KBM-7 (cell line): ENCODE measurements around the gene SORCS2.
"Not testable (repeated sequence)": the region's sequence is repeated elsewhere in the genome, so short reads cannot be mapped to it uniquely, and the experiment has no call there.

Experiments used
- DNase-seq: peaks from one replicate; pipeline ENCODE4 v3.0.0-alpha.2; 2015
- in situ Hi-C: fragments of 300-500 bp; cut with MboI; formaldehyde crosslinking; loops from 2 replicates; pipeline ENCODE4 v1.14.3; 2020; ENCODE audit warnings: low sequenced_read_pairs, low pct_unique_long_range_greater_than_20kb, mixed read lengths

Gene SORCS2

DNA sequence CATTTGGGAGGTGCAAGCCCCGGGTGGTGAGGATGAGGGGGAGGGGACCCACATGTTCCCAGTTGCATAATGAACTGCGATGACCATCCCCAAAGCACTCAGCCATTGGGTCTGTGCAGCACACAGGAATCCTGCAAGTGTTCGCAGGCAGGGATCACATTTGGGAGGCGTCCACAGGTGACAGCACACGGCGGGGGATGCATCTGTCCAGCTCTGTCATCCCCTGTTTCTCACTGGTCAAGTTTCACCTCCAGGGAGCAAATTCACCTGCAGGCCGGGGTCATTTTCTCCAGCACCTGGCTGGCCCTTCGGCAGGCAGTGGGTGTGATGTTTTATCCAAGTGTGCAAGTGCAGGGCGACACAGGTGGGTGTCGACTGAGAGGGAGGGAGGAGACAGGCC is 33.3 kb upstream of the SORCS2 start:
- DNase-seq: no peak
- in situ Hi-C loops: no loop called here

DNA sequence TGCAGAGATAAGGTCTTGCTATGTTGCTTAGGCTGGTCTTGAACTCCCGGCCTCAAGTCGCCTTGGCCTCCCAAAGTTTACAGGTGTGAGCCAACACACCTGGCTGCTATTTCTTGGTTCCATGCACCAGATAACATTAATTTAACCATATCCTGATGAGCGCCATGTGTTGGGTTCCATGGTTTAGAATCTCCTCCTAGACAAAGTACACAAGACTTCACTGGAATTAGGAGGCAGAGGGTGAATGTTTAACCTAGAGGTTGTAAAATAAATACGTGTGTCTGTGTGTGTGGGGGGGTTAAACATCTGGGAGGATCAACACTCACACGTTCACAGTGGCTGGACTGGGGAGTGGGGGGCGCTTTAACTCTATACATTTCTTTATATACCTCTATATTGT is 32.4 kb upstream of the SORCS2 start:
- in situ Hi-C loops: no loop called here
- no peak for DNase-seq

DNA sequence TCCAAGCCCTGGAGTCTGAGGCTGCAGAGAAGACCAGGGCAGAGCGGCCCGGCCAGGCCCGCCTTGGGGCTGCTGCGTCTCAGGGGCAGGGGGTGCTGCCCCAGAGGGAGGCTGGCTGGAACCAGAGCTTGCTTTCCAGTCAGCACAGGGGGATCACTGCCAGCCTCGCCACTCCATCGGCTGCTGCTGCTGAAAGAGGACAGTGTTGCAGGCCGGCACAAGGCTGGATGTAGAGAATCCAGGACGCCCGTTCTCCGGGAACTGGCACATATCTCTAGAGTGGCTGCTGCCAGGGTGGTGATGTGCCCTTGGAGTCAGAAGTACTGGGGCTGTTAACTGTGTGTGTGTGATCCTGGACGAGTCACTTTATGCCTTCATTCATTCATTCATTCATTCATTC is 31.9 kb upstream of the SORCS2 start:
- DNase-seq: no peak
- in situ Hi-C loops: no loop called here

DNA sequence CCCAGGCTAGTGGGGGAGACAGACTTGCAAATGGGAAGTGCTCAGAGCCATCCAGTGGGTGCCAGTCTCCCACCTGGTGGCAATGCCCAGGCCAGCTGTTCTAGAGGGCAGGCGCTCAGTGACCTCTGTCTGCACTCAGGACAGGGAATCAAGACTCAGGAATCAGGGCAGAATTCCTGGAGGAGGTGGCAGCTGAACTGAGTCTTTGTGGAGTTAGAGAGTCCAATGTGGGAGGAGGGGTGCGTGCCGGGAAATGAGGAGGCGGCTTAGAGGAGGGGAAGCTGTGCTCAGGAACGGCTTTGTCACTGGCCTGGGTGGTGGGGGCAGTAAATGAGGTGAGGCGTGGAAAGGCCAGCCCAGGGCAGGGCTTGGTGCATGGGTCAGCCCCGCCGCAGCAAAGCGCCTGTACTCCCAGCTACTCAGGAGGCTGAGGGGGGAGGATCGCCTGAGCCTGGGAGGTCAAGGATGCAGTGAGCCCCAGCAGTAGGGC is 31.3 kb upstream of the SORCS2 start:
- DNase-seq: no peak

DNA sequence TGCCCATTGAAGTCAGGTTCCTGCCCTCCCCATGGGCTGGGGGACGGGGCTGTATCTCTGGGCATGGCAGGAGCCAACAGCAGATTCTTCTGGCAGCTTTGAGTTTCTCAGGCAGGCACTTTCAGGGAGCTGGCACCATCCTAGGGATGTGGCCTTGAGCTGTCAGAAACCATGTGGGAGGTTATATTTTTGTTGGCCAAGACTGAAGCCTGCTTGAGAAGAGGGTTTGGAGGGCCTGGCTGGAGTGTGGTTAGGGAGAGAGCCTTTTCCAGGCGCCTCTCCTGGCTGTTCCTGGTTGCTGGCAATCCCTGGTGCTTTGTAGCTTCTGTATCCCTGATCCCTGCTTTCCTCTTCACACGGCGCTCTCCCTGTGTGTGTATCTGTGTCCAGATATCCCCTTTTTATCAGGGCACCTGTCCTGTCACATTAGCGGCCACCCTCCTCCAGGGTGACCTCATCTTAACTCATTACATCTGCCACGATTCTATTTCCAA is 30.6 kb upstream of the SORCS2 start:
- DNase-seq: no peak
- in situ Hi-C loops: no loop called here

More for the DNA sequence above, 31.3 kb upstream of the SORCS2 start:
- in situ Hi-C loops: no loop called here

DNA sequence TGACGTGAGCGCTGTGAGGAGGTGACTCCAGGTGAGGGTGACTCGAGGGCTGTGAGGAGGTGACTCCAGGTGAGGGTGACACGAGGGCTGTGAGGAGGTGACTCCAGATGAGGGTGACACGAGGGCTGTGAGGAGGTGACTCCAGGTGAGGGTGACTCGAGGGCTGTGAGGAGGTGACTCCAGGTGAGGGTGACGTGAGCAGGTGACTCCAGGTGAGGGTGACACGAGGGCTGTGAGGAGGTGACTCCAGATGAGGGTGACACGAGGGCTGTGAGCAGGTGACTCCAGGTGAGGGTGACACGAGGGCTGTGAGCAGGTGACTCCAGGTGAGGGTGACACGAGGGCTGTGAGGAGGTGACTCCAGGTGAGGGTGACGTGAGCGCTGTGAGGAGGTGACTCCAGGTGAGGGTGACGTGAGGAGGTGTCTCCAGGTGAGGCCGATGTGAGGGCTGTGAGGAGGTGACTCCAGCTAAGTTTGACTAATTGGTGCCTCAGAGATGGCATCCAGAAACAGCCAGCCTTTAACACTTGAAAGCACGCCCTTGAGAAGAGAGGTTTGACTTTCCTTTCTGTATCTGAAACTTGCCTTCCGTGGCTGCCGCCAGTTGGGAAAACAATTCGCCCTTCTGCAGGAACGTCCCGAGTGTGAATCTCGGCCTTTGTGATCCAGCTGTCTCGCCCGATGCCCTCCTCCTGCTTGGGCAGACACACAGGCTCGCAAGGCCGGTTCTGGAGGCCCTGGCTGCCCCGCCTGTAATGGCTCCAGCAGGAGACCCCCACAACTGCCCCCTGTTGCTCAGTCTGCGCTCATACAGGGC is 27.1 kb upstream of the SORCS2 start:
- in situ Hi-C loops, DNase-seq: not testable (repeated sequence)

DNA sequence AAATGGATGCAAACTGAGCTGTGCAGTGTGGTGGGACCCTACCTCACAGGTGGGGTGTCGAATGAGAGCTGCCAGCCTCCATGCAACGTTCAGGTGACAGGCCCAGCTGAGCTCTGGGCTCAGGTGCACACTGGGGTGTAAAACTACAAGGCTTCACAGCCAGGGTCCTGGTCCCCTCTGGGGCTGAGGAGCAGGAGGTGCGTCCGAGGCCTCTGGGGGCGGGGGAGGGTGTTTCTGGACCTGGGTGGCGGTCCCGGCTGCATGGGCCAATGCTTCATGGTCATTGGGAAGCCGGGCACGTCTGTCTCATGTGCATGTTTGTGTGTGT is 26.5 kb upstream of the SORCS2 start:
- in situ Hi-C loops: no loop called here
- no peak for DNase-seq

DNA sequence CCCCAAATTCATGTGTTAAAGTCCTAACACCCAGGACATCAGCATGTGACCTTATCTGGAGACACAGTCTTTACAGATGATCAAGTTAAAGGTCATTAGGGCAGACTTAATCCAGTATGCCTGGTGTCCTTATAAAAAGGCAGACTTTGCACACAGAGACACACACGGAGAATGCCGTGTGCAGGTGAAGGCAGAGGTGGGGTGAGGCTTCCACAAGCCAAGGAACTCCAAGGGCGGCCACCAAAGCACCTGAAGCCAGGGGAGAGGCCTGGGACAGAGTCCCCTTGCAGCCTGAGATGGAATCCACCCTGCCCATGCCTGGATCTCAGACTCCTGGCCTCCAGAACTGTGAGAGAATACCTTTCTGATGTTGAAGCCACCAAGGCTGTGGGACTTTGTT is 26.1 kb upstream of the SORCS2 start:
- no peak for DNase-seq
- in situ Hi-C loops: no loop called here

DNA sequence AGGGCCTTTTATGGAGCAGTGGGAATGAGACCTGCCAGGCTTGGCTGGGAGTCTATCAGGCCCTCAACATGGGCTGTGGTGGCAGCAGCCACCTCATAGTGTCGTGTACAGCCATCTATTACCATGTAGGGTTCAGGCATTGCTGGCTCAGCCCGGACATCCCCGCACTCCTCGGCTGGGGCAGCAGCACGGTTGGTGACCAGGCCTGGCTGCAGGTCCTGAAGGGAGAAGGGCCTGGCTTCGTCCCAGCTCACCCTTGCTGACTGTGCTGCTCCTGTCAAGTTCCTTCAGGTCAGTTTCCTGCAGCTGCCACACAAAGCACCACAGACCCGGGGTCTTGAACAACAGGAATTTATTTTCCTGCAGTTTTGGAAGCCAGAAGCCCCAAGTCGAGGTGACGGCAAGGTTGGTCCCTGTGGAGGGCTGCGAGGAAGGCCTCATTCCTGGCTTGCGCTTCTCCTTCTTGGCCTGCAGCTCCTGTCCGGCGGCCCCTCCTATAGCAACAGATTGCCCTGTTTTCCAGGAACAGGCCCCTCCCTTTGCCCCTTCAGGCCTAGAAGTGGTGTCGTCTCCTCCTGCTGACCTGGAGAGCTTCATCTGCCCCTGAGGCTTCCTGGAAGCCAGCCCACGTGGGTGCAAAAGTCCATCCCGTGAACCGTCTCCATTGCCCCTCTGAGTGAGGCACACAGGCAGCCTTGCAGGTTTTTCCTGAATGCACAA is 25.2 kb upstream of the SORCS2 start:
- no peak for DNase-seq
- in situ Hi-C loops: no loop called here

DNA sequence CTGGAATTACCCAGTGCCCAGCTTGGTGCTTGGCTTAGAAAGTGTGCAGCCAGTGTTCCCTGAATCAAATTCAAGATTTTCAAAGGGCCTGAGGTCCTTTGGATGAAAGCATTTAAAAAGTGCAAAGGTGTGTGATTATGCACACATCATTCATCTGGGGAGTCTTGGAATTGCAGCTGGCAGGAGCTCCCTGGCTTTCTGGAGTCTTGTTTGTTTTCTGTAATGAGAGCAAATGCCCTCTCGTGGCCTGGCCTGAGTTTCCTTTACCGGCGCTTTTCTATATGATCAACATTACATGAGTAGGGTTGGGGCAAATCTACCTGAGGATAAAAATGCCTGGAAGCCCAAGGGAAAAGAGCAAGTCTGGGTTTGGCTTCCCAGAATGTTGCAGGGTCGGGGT is 24.6 kb upstream of the SORCS2 start:
- in situ Hi-C loops: no loop called here
- no peak for DNase-seq

DNA sequence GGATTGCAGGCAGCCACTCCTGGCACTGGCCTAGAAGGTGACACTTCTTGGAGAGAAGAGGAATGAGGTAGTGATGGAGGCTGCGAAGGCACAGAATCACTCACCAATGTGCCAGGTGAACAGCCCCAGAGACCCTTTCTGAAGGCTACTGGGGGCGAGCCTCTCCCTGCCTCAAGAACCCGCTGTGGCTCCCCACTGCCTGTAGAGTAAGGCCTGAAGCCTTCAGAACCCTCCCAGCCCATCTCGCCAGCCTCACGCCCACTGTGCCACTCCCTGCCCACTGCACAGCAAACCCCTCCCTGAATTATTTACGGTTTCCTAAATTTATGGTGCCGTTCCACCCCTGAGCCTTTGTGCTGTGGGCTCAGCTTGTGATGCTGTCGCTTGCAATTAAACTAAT is 24.2 kb upstream of the SORCS2 start:
- in situ Hi-C loops: no loop called here

DNA sequence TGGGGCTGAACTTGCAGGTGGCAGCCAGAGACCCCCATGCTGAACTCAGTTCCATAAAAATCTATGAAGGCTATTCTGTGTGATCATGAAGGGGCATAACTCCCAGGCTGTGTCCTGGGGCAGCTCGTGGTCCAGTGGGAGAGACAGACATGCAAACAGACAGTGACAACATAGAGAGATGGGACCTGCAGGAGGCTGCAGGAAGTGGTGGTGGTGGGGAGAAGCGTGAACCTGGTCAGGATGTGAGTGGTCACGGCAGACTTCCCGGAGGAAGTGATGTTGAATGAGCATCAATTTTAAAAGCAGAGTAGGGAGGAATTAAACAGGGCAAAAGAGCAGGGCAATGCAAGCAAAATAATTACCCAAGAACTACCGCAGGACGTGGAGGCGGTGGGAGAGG is 23.2 kb upstream of the SORCS2 start:
- in situ Hi-C loops: no loop called here
- DNase-seq: no peak

More for the DNA sequence above, 24.2 kb upstream of the SORCS2 start:
- DNase-seq: no peak

DNA sequence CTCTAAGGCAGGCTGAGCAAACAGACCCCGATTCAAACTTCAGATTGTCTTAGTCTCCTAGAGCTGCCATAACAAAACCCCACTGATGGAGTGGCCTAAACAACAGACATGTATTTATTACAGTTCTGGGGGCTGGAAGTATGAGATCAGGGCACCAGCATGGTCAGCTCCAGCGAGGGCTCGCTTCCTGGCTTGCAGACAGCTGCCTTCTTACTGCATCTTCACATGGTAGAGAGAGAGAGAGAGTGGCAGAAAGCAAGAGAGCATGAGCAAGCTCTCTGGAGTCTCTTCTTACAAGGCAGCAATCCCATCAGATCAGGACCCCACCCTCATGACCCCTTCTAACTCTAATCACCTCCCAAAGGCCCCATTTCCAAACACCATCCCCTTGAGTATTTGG is 22.3 kb upstream of the SORCS2 start:
- DNase-seq: no peak
- in situ Hi-C loops: no loop called here

DNA sequence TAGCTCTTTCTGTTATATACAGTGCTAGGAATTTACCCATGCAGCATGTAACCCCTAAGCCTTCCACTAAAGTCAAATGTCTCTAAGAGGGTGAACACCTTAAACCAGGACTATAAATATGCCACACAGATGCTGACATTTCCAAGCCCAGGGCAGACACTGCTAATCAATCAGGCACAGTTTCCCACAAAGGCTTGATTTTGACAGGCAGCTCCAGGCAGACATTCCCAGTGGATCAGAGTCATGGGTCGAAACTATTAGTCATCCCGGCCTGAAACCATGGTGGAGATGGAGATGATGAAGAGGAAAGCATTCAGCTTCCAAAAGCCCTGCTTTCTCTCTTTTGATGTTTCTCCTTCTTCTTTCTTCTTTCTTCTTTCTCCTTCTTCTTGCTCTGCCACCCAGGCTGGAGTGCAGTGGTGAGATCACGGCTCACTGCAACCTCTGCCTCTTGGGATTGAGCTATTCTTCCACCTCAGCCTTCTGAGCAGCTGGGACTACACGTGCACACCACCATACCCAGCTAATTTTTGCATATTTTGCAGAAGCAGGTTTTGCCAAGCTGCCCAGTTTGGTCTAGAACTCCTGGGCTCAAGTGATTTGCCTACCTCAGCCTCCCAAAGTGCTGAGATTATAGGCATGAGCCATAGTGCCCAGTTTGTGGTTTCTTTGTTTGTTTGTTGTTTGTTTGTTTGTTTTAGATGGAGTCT is 21.0 kb upstream of the SORCS2 start:
- in situ Hi-C loops: no loop called here
- no peak for DNase-seq

DNA sequence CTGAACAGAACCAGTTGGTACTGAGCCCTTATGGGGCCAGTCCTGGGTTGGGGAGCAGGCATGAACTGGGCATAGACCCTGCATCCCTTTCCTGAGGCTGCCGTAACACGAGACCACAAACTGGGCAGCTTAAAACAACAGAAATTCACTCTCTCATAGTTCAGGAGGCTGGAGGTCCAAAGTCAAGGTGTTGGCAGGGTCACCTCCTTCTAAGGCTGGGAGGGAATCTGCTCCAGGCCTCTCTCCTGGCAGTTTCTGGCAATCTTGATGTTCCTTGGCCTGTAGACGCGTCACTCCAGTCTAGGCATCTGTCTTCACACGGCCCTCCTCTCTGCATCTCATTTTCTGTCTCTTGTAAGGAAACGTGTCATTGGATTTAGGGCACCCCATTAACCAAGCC is 19.8 kb upstream of the SORCS2 start:
- DNase-seq: no peak
- in situ Hi-C loops: no loop called here

DNA sequence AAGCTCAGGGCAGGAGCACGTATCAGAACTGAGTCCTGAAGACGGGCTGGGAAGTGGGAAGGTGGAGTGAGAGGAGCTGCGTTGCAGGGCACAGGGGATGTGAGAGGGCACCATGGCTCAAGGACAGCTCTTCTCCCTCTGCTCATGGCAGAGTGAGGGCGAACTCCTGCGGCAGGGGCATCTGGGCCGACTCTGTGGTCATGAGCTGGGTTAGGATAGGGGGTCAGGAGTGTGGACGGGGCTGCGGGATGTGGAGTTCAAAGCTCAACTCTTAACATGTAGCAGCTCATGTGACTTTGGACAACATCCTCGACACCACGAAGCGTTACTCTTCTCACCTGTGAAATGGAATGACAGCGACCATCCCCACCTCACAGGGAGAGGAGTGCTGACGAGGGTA is 19.4 kb upstream of the SORCS2 start:
- no peak for DNase-seq
- in situ Hi-C loops: no loop called here

DNA sequence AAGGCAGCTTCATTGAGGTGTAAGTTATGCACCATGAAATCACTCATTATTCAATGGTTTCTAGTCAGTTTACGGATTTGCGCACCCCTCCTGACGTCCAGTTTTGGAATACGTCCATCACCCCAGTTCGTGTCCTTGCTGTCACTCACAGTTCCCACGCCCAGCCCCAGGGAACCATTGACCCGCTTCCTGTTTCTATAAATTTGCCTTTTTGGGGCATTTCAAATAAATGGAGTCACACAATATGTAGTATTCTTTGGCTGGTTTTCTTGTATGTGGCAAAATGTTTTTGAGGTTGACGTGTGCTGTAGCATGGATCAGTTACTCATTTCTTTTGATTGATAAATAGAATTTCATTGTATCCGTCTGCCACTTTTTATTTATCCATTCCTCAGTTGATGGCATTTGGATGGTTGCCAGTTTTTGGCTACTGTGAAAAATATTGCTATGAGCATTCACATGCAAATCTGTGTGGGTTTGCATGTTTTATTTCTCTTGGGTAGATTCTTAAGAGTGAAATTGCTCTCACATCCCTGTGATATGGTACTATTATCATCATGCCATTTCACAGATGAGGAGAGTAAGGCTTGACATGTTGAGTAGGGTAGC is 18.4 kb upstream of the SORCS2 start:
- in situ Hi-C loops: no loop called here
- no peak for DNase-seq

DNA sequence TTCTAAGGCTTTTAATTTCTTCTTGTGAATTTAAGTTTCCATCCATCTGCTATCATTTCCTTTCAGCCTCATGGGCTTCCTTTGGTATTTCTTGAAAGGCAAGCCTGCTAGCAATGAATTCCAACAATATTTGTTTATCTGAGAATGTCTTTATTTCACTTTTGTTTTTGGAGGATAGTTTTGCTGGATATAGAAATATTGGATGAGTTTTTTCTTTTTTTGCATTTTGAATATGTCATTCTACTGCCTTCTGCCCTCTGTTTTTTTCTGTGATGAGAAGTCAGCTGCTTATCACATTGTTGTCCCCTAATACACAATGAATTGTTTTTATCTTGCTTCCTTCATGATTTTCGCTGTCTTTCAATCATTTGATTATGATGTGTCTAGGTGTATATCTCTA is 13.2 kb upstream of the SORCS2 start:
- in situ Hi-C loops: no loop called here
- DNase-seq: no peak

DNA sequence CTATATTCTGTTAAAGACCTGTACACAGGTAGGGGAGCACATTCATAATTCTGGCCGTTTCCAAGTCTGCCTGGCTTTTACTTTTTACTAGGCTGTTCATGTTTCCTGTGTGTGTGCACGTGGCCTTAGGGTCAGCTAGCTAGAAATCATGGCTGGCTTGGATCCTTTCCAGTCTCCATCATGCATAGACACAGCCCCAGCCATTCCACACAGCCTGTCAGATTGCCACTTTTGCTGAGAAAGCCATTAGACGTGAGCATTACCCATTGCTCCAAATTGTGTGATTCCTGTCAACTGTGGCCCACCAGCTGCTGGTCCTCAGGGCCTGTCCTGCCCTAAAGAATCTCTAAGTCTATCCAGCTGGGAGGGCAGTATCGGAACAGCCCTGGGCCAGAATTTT is 11.4 kb upstream of the SORCS2 start:
- in situ Hi-C loops: no loop called here
- no peak for DNase-seq

DNA sequence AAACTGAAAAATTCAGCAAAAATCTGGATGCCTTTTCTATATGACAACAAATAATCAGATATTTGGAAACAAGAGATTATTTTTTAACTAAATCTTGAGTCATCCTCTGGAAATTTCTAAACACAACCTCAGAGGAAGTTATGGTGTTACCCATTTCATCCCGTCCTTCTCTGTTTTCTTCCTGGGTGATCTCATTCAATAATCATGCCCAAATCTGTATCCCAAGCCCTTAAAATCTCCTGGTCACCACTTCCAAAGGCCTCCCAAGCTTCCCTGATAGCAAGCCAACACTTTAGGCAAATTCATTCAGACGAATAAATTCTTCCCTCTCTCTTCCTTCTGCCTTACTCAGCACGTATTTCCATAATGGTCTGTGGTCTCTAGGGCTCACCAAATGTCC is 9.7 kb upstream of the SORCS2 start:
- in situ Hi-C loops: no loop called here
- no peak for DNase-seq
